ENCODE data around the gene SASS6.

GRCh38 chr1:100037927-100038659 is 94.6 kb downstream of the SASS6 start:
- TF ChIP-seq CTCF (IDR thresholded peaks at IDR 0.05) (no peak), POLR2A (IDR thresholded peaks at IDR 0.05) (peak in 1 of 2 donors; percentile 87)

Data from lower leg skin (tissue), 3 donors.